NCI-H446 treated with DMSO at 0.1 percent for 48 hours (cell line): ENCODE measurements around the gene POLR2C.
"Not testable (repeated sequence)": the region's sequence is repeated elsewhere in the genome, so short reads cannot be mapped to it uniquely, and the experiment has no call there.

ENCODE experiments used
- DNase-seq: peaks from one replicate; lab custom pipeline; 2025; lab: John Stamatoyannopoulos, UW

The POLR2C gene

GRCh38 chr16:57462209-57462977 is at the start of gene POLR2C:
Gene POLR2C, plus strand, starts transcription at chr16:57462679. Its CDS starts 46 bp downstream, at chr16:57462725.
- peak; percentile 31 for DNase-seq

DNA sequence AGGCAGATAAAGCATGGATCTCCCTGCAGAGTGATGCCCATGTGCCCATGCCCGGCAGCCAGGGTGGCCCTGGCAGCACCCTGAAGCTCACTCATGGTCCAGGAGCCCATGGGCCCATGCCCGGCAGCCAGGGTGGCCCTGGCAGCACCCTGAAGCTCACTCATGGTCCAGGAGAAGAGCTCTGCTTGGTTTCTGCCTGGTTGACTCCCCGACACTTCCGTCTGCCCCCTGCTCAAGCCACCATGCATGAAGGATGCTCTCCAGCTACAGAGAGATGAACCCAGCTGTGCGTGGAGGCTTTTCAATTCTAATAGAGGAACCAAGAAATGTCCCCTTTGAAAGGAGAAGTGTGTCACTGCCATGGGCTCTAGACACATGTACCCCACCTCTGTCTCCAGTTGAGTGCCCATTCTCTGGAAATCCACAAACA is 49.2 kb upstream of the POLR2C start:
- no peak for DNase-seq

- DNase-seq = no peak
Observed at GRCh38 chr16:57413733-57414132, 48.7 kb upstream of the POLR2C start.

- no peak for DNase-seq
Observed at GRCh38 chr16:57416084-57416483, 46.4 kb upstream of the POLR2C start.

- no peak for DNase-seq
Observed at GRCh38 chr16:57419506-57419905, 43.0 kb upstream of the POLR2C start.

GRCh38 chr16:57422026-57422944 is 40.2 kb upstream of the POLR2C start:
- DNase-seq = no peak

DNA sequence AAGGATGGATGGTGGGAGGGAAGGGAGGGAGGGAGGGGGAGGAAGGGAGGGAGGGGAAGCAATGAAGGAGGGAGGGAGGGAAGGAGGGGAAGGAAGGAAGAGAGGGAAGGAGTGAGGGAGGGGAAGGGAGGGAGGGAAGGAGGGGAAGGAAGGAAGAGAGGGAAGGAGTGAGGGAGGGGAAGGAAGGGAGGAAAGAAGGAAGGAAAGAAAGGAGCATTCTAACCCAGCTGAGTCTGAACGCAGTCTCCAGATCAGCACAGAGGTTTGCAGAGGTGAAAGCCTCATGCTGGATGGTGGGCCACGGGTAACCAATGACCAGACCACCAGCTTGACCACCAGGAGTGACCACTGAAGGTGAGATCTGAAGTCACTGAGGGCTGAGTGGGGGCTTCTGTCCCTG is 39.3 kb upstream of the POLR2C start:
- no peak for DNase-seq

- no peak for DNase-seq
Observed at GRCh38 chr16:57424583-57424982, 37.9 kb upstream of the POLR2C start.

GRCh38 chr16:57426356-57426755 is 36.1 kb upstream of the POLR2C start:
- DNase-seq = no peak

DNA sequence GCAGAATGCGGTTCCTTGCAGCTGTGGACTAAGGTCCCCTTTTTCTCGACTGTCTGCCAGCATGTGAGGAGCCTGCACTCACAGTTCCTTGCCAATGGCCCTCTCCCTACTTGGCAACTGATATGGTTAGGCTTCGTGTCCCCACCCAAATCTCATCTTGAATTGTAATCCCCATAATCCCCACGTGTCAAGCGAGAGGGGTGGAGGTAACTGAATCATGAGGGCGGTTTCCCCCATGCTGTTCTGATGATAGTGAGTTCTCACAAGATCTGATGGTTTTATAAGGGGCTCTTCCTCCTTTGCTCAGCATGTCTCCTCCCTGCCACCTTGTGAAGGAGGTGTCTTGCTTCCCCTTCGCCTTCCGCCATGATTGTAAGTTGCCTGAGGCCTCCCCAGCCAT is 35.2 kb upstream of the POLR2C start:
- DNase-seq = no peak

- no peak for DNase-seq
Observed at GRCh38 chr16:57427824-57428223, 34.7 kb upstream of the POLR2C start.

- DNase-seq = no peak
Observed at GRCh38 chr16:57430955-57431354, 31.5 kb upstream of the POLR2C start.

GRCh38 chr16:57432505-57432904 is 30.0 kb upstream of the POLR2C start:
- no peak for DNase-seq

- DNase-seq = no peak
Observed at GRCh38 chr16:57432989-57433388, 29.5 kb upstream of the POLR2C start.

GRCh38 chr16:57434003-57434402 is 28.5 kb upstream of the POLR2C start:
- no peak for DNase-seq

GRCh38 chr16:57435838-57436237 is 26.6 kb upstream of the POLR2C start:
- no peak for DNase-seq

DNA sequence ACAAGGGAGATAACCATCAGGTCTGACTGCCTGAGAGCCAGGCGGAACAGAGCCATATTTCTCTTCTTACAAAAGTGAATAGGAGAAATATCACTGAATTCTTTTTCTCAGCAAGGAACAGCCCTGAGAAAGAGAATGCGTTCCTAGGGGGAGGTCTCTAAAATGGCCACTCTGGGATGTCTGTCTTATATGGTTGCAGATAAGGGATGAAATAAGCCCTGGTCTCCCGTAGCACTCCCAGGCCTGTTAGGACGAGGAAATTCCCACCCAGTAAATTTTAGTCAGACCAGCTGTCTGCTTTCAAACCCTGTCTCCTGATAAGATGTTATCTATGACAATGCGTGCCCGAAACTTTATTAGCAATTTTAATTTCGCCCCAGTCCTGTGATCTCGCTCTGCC is 22.5 kb upstream of the POLR2C start:
- not testable (repeated sequence) for DNase-seq

DNA sequence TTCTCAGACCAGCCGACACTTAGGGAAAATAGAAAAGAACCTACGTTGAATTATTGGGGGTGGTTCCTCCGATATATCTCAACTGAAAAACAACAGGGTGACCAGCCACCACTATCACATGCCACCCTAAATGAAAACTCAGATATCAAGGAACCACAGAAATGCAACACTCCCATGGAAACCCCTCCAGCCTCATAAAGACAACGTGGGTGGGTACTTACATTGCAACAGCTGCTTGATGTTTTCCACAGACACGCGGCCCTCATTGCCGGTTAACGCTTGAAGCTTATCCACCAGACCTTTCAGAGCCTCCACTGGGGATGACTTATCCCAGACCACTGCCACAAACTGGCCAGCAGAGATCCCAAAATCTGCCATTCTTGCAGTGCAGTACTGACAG is 21.9 kb upstream of the POLR2C start:
- DNase-seq = not testable (repeated sequence)

GRCh38 chr16:57444711-57445110 is 17.8 kb upstream of the POLR2C start:
- DNase-seq = no peak

DNA sequence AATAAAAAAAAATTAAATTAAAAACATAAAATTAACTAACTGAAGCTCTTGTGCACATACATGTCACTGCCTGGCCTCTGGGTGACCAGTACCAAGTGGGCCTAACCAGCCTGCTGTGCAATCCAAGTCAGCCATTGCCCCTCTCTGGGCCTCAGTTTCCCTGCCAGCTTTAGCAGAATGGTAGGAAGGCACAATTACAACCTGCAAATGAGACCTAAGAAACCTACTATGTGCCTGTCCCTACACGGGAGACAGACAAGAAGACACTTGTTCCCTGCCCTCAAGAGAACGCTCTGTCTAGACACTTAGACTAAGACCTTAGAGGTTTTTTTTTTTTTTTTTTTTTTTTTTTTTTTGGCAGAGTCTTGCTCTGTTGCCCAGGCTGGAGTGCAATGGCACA is 17.0 kb upstream of the POLR2C start:
- DNase-seq = no peak

DNA sequence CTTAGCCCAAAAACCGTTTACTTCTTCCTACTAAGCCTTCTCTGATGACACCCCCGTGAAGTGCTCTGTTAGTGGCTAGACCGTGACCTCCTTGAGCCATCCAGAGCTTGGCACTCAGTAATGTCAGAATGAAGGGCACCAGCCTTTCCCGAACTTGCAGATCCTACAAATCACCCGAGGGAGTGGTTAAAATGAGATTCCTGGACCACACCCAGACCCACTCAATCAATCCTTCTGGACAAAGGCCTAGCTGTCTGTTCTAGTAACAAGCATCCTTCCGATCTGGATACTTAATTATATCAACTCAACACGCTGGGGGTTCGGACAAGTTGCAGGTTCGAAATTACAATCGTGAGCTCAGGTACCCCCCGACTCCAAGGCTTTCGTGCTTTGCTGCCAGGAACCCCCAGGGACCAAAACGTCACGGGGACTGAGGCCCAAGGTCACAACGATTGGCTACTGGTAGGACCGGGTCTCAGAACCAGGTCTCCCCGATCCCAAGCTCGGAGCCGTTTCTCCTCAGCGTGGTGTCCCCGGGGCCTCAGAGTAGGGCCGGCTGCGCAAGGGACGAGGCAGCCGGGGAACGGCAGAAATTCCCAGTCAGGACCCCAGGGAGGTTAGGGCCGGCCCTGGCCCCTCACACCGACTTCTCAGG is 15.8 kb upstream of the POLR2C start:
- DNase-seq = no peak

DNA sequence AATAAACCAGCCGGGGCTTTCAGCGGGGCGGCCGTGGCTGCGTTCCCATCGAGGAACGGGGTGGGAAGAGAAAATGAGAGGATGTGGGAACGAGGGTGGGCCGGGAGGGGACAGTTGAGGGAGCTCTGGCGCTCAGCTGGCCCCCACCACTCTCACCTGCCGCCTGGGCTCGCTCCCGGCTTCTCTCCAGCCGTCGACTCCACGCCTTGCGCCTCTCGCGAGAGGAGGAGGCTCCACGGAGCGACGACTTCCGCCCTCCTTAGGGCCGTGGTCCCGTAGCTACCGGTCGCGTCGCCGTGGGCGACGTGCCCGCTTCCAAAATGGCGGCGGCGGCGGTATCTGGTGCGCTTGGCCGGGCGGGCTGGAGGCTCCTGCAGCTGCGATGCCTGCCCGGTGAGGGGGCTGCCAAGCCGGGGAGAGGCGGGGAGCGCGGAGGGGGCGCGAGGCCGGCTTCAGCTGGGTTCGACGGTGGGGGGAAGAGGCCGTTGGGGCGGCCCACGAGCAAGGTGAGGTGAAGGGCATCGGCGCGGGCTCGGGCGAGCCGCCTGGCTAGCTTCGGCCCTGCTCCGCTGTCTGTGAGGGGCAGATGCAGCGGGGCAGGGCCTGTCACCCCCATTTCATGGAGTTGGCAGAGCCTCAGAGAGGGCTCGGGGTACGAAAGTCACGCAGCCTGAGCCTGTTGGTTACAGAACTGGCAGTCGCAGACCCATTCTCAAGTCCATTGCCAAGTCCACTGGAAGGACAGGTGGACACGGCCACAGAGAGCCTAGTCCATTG is 15.1 kb upstream of the POLR2C start, which contains the start of the genes CIAPIN1 and COQ9:
CIAPIN1 (minus strand) TSS at position 200 of the 777 bp plus-strand sequence. CDS start 6,457 bp downstream, outside the sequence.
COQ9 (plus strand) TSS at position 294 of the 777 bp plus-strand sequence; CDS start at position 321, 27 bp downstream.
- DNase-seq = peak; percentile 47
